ENCODE results near the gene SP2.

Gene SP2

DNA sequence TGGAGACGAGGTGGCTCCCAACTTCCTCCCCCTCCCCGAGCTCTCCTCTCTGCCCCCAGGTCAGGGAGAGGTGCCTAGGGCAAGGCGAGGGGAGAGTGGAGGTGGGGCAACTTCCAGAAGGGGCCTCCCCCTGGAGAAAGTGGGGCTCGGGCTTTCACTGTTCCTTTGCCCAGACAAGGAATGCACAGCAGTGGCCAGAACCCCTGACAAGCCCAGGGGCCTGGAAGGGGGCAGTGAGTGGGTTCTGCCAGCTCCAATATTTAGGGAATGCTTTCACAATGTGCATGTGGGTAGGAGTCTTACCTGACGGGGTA lies 11.7 kb upstream of the SP2 start:
- no peak for DNase-seq
- in situ Hi-C loops (cut with MboI; ENCODE audit: low pct_unique_long_range_greater_than_20kb, low sequenced_read_pairs), result no loop called here

DNA sequence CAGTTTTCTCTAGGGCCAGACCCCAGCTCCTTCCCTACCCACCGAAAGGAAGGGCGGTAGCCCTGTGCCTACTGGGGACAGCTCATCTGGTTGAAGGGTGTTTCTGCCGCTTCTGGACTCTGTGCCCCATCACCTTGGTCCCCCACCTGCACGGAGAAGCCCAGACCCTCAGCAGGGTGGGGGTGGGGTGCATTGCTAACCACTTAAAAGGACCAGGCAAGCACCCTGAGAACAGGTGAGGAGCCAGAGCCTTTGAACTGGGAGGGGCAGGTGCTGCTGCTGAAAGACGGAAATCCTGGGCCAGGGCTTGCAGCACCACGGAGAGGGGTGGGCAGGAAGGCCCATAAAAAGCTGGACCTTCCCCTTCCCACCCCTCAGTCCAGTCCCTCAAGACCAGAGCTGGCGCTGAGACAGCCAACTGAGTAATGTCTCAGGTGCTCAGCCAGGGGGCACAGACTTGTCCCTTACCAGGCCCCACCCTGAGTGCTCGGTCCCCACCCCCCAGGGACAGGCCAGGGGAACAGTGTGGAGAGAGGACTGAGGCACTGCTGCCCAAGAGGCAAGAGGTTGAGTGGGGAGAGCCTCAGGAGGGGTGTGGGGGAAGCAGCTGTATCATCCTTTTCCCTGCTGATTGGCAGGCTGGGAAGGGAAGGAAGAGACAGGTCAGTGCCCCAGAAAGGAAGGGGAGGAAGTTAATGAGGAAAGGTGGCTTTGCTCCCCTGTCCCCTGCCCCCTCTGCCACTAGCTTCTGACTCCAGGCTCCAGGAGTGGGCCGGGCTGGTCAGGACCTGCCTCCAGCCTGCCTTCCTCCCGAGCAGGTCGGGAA lies 10.9 kb upstream of the SP2 start:
- in situ Hi-C loops (cut with MboI; ENCODE audit: low pct_unique_long_range_greater_than_20kb, low sequenced_read_pairs), result no loop called here
- no peak for DNase-seq

DNA sequence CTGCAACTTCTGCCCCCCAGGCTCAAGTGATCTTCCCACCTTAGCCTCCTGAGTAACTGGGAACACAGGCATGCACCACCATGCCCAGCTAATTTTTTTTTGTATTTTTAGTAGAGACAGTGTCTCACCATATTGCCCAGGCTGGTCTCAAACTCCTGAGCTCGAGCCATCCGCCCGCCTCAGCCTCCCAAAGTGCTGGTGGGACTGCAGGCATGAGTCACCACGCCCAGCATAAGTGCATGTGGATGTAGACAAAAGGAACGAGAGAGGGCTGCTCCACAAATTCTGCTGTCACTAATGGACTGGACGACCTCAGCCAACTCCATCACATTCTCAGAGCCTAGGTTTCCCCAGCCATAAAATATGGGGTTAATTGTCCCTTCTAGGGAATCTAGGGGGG lies 7.7 kb upstream of the SP2 start:
- in situ Hi-C loops (cut with MboI; ENCODE audit: low pct_unique_long_range_greater_than_20kb, low sequenced_read_pairs), result no loop called here
- no peak for DNase-seq

DNA sequence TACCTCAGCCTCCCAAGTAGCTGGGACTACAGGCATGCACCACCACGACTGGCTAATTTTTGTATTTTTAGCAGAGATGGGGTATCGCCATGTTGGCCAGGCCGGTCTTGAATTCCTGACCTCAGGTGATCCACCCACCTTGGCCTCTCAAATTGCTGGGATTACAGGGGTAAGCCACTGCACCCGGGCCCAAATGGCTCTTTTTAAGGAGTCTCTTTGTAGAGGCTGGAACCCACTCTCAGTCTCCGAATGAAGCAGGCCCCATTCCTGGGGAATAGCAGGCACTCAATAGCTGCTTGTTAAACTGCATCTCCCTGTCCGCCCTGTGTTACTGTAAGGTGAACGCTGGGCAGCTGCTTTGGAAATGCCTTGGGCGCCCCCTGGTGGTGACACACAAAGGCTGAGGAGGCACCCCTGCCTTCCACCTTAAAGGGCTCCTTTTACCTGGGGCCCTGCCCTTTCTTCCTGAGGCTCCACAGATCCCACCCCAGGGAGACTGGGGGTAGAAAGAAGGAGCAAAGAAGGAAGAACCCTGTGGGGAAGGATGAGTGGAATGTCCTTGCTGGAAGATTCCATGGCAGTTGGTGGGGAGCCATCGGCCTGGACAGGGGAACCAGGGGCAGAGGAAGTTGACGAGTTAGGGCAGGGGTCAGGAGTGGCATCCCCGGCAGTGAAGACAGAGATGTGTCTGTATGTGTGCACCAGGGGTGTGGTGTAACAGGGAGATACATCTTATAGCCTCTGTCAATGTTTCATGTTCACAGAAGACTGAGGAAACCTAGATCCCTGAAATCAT lies 6.1 kb upstream of the SP2 start:
- in situ Hi-C loops (cut with MboI; ENCODE audit: low pct_unique_long_range_greater_than_20kb, low sequenced_read_pairs), result loop anchor here (10.0 kb wide), 2 partner anchors 45 to 55 kb away; partner anchors contain the start of genes PNPO and SCRN2
- DNase-seq, result peak; percentile 86

DNA sequence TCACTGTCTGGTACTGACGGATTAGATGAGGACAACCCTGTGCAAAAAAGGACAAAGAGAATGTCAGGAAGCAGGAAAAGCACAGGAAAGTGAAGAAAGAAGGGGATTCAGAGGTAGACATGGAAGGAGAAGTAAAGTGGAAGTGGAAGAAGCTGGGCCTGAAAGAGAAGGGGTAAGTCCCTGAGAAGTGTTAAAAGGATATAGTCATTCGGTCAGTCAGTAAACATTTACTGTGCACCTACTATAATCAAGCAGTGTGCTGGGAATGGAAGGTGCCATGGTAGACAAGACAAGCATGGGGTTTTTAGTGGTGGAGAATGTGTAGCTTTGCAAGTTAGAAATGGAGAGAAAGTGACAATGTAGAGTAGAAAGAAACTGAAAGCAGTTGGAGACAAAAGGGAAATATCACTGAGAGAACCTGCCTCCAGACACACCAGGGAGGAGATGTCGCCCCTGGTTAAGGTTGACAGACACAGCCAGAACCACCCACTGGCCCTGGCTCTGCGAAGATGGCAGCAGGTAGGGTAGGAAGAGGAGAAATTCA lies 4.4 kb upstream of the SP2 start:
- in situ Hi-C loops (cut with MboI; ENCODE audit: low pct_unique_long_range_greater_than_20kb, low sequenced_read_pairs), result loop anchor here (10.0 kb wide), 2 partner anchors 47 to 53 kb away; partner anchors contain the start of genes PNPO and SCRN2
- no peak for DNase-seq

DNA sequence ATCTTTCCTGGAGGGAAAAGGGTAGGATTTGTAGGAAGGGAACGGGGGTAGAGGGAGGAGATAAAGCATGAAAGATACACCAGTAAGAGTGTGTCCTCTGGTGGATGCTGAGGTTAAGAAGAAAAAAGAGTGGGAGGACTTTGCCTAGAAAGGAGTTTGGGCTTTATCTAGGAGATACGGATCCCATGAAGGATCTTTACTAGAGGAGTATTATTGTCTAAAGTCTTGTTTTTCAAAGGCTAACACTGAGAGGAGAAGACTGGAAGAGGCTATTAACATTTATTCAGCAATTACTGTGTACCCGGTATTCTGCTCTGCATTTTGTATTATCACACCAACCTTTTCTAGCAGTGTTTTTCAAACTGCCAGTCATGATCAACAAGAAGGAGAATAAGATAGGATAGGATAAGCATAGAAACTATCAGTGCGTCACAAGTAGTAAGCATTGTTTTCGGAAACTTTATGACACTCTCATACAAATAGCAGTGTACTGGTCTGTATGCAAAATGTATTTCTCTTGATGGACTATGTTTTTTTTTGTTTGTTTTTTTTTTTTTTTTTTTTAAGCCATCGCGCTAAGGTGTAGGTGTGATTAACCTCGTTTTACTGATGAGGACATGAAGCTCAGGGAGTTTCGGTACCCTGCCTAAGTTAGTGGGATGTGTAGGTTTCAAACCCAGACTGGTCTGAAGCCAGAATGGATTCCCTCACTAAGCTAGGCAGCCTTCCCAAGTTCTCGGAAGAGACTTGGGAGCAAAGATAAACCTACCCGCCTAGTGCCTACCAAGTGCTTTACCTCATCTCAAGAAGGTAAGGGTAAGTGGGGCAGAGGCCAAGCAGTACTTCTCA lies 1.3 kb upstream of the SP2 start:
- in situ Hi-C loops (cut with MboI; ENCODE audit: low pct_unique_long_range_greater_than_20kb, low sequenced_read_pairs), result loop anchor here (10.0 kb wide), 2 partner anchors 50 kb away; partner anchors contain the start of genes PNPO and SCRN2
- DNase-seq, result no peak

DNA sequence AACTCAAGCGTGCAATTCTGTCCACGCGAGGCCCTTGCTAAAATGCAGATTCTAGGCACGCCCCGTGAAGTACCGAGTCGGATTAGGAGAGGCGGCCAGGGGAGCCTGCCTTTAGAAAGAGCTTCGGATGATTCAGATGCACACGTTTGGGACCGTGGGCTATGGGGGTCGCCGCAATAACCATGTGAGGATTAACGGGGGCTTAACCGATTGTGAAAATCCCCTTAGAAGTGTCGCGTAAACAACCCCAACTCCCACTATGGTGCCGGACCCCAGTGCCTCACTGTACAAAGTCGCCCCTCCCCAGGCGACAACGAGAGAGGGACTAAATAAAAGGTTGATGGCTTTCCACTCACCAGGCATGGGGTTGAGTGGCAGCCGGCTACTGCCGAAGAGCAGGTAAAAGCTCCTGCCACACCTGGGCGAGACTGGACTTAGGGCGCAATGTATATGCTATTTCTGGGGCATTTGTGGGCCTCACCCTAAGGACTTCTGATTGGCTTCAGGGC lies 635 bp upstream of the SP2 start:
- in situ Hi-C loops (cut with MboI; ENCODE audit: low pct_unique_long_range_greater_than_20kb, low sequenced_read_pairs), result loop anchor here (10.0 kb wide), 2 partner anchors 49 to 51 kb away; partner anchors contain the start of genes PNPO and SCRN2

DNA sequence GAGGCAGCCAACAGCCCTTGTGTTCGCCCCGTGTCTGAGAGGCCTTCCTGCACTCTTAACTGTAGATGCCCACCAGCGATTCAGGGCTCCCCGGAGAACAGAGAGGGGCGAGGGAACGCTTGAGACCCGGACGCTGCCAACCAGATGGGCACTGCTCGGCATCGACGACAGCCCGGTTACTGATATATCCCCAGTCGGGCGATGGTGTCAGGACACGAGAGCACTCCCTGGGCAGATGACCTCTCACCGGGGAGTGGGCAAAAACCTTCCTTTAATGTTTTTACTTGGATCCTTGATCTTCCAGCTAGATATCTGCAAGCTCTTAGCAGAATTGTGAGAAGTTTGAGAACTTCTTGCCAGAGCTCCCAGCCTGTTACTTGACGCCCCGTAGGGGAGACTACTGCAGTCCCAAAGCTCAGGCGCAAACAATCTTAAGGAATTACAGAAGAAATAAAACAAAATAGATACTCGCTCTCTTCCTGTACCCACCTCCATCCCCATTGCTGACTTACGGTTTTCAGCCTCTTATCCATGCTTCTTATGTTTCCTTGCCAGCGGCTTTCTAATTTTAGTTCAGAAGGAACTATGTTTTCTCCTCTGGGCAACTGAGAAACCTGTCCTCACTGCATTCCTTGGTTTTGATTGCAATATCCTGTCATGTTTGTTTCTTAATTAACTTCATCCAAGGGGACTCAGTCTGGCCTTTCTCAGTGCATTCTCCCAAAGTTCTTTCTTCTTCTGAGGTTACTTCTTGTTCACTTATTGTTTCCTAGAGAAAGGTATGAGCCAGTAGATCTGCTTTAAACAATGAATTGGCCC lies 845 bp downstream of the SP2 start:
- peak; percentile 9 for DNase-seq
- in situ Hi-C loops (cut with MboI; ENCODE audit: low pct_unique_long_range_greater_than_20kb, low sequenced_read_pairs), result loop anchor here (10.0 kb wide), 2 partner anchors 48 to 52 kb away; partner anchors contain the start of genes PNPO and SCRN2

More for the DNA sequence above, 635 bp upstream of the SP2 start:
- DNase-seq, result no peak

DNA sequence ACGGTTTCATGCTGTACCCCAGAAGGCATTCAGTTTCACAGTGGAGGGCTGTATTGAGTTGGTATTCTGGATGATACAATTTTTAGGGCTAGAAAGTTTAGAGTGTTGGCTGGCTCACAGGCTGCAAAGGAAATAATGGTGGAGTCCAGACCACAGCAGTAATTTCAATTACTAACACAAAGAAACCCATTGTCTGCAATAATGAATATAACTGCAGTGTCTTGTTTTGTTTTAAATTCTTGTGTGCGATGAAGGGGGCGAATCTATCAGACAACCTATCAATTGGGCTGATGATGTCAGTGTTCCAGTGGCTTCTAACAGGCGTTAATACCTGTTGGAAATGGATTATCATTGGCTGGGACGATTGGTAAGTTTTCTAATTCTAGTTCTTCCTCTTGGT lies 1.5 kb downstream of the SP2 start:
- in situ Hi-C loops (cut with MboI; ENCODE audit: low pct_unique_long_range_greater_than_20kb, low sequenced_read_pairs), result loop anchor here (10.0 kb wide), 2 partner anchors 47 to 53 kb away; partner anchors contain the start of genes PNPO and SCRN2
- DNase-seq, result no peak

DNA sequence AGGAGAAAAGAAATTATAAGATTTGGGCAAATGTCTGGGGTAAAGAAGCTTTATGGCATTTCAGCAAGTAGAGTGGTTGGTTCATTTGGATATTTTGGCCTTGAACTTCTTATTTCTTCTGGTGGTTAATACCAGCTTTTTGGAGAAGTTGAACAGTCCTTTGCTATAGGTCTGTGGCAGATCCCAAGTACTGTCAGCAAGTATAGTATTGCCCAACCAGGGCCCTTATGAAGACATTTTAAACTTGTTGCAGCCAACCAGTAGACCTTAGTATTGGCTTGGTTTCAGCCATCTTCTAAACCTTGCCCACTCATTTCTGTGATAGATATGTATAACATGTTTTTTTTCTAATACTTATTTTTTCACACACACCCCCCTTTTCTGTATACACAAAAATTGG lies 2.2 kb downstream of the SP2 start:
- peak; percentile 12 for DNase-seq

DNA sequence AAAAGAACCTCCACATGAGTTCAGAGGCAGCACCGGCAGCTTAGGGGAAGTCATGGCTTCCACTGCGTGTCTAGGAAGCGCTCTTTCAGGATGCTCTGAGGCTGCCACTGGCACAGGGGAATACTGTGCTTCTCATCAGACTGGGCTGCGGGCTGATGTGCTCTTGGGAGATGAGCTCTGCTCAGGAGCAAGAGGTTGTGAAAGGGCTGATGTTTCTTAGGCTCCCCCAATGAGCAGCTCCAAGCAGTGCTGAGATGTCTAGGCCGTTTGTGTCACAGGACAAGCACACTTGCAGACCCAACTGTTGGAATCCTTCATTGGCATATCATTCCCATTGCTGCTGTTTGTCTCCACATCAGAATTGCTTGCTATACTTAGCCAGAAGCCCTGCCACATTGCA lies 3.6 kb downstream of the SP2 start:
- DNase-seq, result no peak
- in situ Hi-C loops (cut with MboI; ENCODE audit: low pct_unique_long_range_greater_than_20kb, low sequenced_read_pairs), result loop anchor here (10.0 kb wide), 2 partner anchors 45 to 55 kb away; partner anchors contain the start of genes PNPO and SCRN2

More for the DNA sequence above, 2.2 kb downstream of the SP2 start:
- in situ Hi-C loops (cut with MboI; ENCODE audit: low pct_unique_long_range_greater_than_20kb, low sequenced_read_pairs), result loop anchor here (10.0 kb wide), 2 partner anchors 47 to 53 kb away; partner anchors contain the start of genes PNPO and SCRN2

DNA sequence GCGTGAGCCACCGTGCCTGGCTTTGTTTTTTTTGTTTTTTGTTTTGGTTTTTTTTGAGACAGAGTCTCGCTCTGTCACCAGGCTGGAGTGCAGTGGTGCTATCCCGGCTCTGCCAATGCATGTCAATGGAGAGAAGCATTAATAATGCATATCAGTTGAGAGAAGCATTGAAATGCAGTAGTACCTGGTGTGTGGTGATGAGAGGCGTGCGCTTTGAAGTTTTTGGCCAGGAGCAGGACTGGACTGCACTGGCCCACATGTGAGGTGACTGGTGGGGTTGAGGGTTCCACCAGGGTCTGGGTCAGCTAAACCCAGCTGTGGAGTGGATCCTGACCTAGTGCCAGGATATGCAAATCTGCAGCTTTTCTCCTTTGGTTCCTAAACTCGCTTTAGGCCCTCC lies 5.4 kb downstream of the SP2 start:
- in situ Hi-C loops (cut with MboI; ENCODE audit: low pct_unique_long_range_greater_than_20kb, low sequenced_read_pairs), result no loop called here
- no peak for DNase-seq

DNA sequence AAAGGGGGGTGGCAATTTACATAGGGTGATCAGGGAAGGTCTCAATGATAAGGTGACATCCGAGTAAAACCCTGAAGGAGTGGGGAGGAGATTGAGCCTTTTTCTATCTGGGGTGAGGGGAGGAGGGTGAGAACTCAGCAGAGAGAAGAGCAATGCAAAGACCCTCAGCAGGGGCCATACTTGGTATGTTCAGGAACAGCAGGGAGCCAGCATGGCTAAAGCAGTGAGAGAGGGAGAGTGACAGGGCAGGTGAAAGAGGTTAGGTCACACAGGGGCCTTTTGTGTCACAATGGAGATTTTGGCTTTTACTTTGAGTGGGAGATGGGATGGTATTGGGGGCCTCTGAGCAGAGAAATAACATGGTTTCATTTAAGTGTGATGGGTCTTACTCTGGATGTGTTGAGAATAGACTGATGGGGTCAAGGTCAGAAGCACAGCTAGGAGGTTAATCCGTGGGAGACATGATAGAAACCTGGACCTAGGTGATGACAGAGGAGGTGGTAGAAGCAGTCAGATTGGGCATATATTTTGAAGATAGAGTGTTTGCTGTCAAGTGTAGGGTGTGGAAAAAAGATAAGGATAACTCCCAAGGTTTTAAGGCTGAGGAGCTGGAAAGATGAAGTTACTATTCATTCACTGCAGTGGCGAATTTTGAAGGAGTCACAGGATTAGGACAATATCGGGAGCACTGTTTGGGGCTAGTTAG lies 6.2 kb downstream of the SP2 start:
- DNase-seq, result no peak
- in situ Hi-C loops (cut with MboI; ENCODE audit: low pct_unique_long_range_greater_than_20kb, low sequenced_read_pairs), result no loop called here

DNA sequence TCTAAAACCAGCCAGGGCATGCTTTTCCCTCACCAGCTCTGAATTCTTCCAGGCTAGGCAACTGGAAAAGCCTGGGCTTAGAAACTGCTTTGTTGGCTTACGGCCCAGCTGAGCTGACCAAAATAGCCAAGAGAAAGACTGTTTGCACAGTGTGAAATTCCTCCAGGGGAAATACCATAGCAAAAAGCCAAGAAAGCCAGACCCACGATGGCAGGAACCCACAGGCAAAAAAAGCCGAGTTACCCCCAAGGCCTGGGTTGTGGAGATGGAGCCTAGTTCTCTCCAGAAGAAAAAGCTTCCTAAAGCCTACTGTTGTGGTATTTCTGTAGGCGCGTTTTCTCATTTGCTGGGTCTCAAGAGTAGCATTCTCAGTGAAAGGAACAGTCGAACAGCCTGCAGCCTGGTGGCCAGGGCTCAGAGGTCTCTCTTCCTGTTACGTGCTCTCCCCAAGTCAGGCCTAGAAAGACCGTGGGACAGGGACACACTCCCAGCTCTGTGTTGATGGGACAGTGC lies 9.2 kb downstream of the SP2 start:
- in situ Hi-C loops (cut with MboI; ENCODE audit: low pct_unique_long_range_greater_than_20kb, low sequenced_read_pairs), result no loop called here
- DNase-seq, result no peak

DNA sequence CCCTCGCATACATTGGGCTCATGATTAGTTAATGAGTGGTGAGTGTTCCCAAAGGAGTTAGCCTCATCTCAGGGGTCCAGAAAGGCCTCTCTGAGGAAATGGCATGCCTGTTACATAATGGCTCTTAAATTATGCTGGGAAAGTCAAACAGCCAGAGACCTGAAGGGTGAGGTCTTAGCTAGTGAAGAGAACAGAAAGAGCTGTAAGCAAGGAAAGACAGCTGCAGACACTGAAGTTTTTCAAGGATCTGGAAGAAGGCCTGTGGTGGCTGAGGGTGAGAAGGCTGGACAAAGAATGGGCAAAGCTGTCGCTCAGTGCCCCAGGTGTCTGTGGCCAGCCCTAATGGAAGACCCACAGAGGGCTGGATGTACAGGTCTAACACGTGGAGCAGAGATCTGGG lies 10.4 kb downstream of the SP2 start:
- DNase-seq, result no peak
- in situ Hi-C loops (cut with MboI; ENCODE audit: low pct_unique_long_range_greater_than_20kb, low sequenced_read_pairs), result no loop called here

DNA sequence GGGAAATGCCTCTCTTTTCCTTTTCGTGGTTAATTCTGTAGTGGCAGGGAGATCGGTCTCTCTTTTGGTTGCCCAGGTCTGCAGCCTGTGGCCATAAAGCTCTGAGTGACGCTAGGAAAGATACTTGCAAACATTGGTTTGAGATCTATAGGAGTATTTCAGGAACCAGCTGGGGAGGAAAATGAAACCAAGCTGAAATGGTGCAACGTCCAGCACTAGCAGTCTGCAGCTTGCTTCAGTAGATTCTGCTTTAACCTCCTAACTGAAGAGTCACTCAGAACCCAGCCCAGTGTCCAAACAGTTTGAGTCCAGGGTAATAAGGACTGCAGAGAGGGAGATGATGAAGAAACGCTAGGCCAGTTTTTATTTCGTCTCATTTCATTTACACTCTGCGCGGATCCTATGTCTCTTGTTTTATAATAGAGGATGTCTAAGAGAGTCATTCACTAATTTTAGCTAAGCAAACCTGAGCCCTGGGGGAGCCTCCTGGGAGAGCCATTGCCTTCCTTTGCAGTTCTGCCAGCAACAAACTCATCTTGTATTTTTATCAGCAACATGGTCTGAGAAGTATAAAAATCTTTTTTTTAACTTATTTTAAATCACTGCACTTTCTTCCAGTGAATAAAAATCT lies 12.0 kb downstream of the SP2 start:
- DNase-seq, result peak; percentile 35
- in situ Hi-C loops (cut with MboI; ENCODE audit: low pct_unique_long_range_greater_than_20kb, low sequenced_read_pairs), result no loop called here

DNA sequence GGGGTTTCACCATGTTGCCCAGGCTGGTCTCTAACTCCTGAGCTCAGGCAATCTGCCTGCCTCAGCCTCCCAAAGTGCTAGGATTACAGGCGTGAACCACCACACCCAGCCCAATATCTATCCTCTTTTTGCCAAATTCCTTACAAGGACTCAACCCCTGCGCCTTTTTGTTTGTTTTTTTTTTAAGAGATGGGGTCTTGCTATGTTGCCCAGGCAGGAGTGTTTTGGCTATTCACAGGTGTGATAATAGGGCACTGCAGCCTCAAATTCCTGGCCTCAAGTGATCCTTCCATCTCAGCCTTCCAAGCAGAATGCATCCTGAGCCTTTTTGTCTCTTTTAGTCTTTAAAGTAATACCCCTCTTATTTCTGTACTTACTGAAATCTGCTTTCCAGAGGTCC lies 17.0 kb downstream of the SP2 start:
- no peak for DNase-seq
- in situ Hi-C loops (cut with MboI; ENCODE audit: low pct_unique_long_range_greater_than_20kb, low sequenced_read_pairs), result no loop called here
